Natural killer cell (primary cell): ENCODE measurements around the gene MISFA. TPM values are rescaled to one million over a fixed set of nuclear protein-coding genes. Genes with fewer than 3 reads are reported as not detected.
A peak's percentile ranks its signal among the peaks of the same experiment; 100 is the strongest.

Source experiments
- ATAC-seq, 3 donors: fragments of 150-1000 bp in 2 of 3; fragments of 200-7000 bp in 1 of 3; cut with Tn5 transposase; 1 replicate in 1 of 3; 2 replicates in 2 of 3; pipeline ENCODE4 v1.10.0; 2021; ENCODE audit warnings: mild to moderate bottlenecking in 2 of 3, moderate library complexity in 2 of 3
- DNase-seq, 2 donors: peaks; one replicate each; pipeline versions ENCODE4 v3.0.0 to v3.0.0-alpha.2; 2013 to 2021; ENCODE audit warnings: mixed read lengths in 1 of 2
- H3K27ac ChIP-seq: one replicate; pipeline ENCODE4 v1.5.1; 2013; ENCODE audit warnings: mild to moderate bottlenecking, low read length
- H3K27me3 ChIP-seq: one replicate; pipeline ENCODE4 v1.6.1; 2013; ENCODE audit warnings: low read length; ENCODE audit not compliant: control insufficient read depth, insufficient read depth
- H3K36me3 ChIP-seq: one replicate; pipeline ENCODE4 v1.6.1; 2013; ENCODE audit warnings: low read length; ENCODE audit not compliant: control insufficient read depth, insufficient read depth
- H3K4me1 ChIP-seq: one replicate; pipeline ENCODE4 v1.6.1; 2013; ENCODE audit warnings: low read length; ENCODE audit not compliant: control insufficient read depth, insufficient read depth
- H3K4me3 ChIP-seq: one replicate; pipeline ENCODE4 v1.5.1; 2013; ENCODE audit warnings: low read length
- H3K9me3 ChIP-seq: one replicate; pipeline ENCODE4 v1.6.1; 2013; ENCODE audit warnings: low read length; ENCODE audit not compliant: control insufficient read depth, insufficient read depth
- H3K27ac Mint-ChIP-seq, 2 donors: one replicate each; pipeline ENCODE4 v1.8.0; 2022; ENCODE audit warnings: mild to moderate bottlenecking in 2 of 2, mixed read lengths in 2 of 2, moderate library complexity in 1 of 2
- H3K27me3 Mint-ChIP-seq, 2 donors: one replicate each; pipeline ENCODE4 v1.8.0; 2022; ENCODE audit warnings: low read depth in 2 of 2, mixed read lengths in 2 of 2
- H3K36me3 Mint-ChIP-seq: one replicate; pipeline ENCODE4 v1.8.0; 2022; ENCODE audit warnings: mixed read lengths
- H3K4me1 Mint-ChIP-seq, 2 donors: one replicate each; pipeline ENCODE4 v1.8.0; 2022; ENCODE audit warnings: mixed read lengths in 2 of 2
- H3K4me3 Mint-ChIP-seq: one replicate; pipeline ENCODE4 v1.8.0; 2022; ENCODE audit warnings: mild to moderate bottlenecking, moderate library complexity, mixed read lengths
- H3K9me3 Mint-ChIP-seq, 2 donors: one replicate each; pipeline ENCODE4 v1.8.0; 2022; ENCODE audit warnings: mixed read lengths in 2 of 2
- CTCF ChIP-seq: fragments of 200-600 bp; IDR thresholded peaks from one replicate; pipeline ENCODE4 v1.8.0; 2022; ENCODE audit warnings: antibody characterized with exemption
- WGBS: methylation state at CpG from one replicate; pipeline ENCODE4 v1.1.7; 2013; ENCODE audit warnings: missing lambda C conversion rate; ENCODE audit not compliant: insufficient coverage; 5-methylcytosine and 5-hydroxymethylcytosine counted together
- intact Hi-C: fragments of 100-400 bp; cut with micrococcal nuclease; formaldehyde crosslinking; loops from one replicate; pipeline ENCODE4 v1.14.2; 2022
- total RNA-seq, 4 donors: library from RNA; stranded (reverse); fragments of 120-200 nt in 1 of 4; gene quantifications; one replicate each; pipeline versions ENCODE4 v1.2.3 to v1.2.4, GENCODE V29; 2013 to 2022

The MISFA gene
- total RNA-seq, 3 donors from 2014 or later (not counting 1 experiment from before 2014, with no cell fraction given) = 2.2 to 3.5 (median 2.2) TPM

- Histone ChIP-seq H3K36me3 (peaks cover 32% of the 10 kb centered on the region), H3K4me1 (no peaks in the 10 kb centered on the region), H3K9me3 (no peaks in the 10 kb centered on the region), H3K27ac (no peak overlapping the region), H3K27me3 (no peaks in the 10 kb centered on the region), H3K4me3 (no peak overlapping the region)
- H3K27ac Mint-ChIP-seq = peak overlapping the region in 1 of 2 donors; percentile 38
- no peaks in the 10 kb centered on the region for H3K9me3 Mint-ChIP-seq
- H3K36me3 Mint-ChIP-seq = no peaks in the 10 kb centered on the region
- WGBS = 100% methylated on average over 2 of the region's 3 CpGs
- H3K27me3 Mint-ChIP-seq = no peaks in the 10 kb centered on the region
- DNase-seq (no peak), ATAC-seq (no peak)
- TF ChIP-seq CTCF = no peak
- H3K4me1 Mint-ChIP-seq = peaks cover 0 to 5% of the 10 kb centered on the region in 2 donors
- H3K4me3 Mint-ChIP-seq = no peak overlapping the region
- intact Hi-C loops = no loop called here
Measured at GRCh38 chr11:18567081-18567480, 32.5 kb upstream of the MISFA start.

GRCh38 chr11:18575361-18575760, 24.2 kb upstream of the MISFA start:
- Mint-ChIP-seq H3K36me3 (peaks cover 7% of the 10 kb centered on the region), H3K27ac (no peak overlapping the region), H3K4me1 (peaks cover 12 to 21% of the 10 kb centered on the region in 2 donors), H3K4me3 (no peak overlapping the region), H3K9me3 (no peaks in the 10 kb centered on the region), H3K27me3 (no peaks in the 10 kb centered on the region)
- TF ChIP-seq CTCF = no peak
- intact Hi-C loops = no loop called here
- H3K27me3 ChIP-seq = no peaks in the 10 kb centered on the region
- H3K36me3 ChIP-seq = peaks cover 22% of the 10 kb centered on the region
- H3K9me3 ChIP-seq = no peaks in the 10 kb centered on the region
- WGBS = no CpG with 5 or more reads among the region's 1 CpG
- no peak overlapping the region for H3K4me3 ChIP-seq
- ATAC-seq = no peak
- H3K27ac ChIP-seq = no peak overlapping the region
- DNase-seq = no peak
- H3K4me1 ChIP-seq = no peaks in the 10 kb centered on the region

- Mint-ChIP-seq H3K4me1 (peaks cover 12 to 15% of the 10 kb centered on the region in 2 donors), H3K27me3 (no peaks in the 10 kb centered on the region), H3K36me3 (no peaks in the 10 kb centered on the region), H3K4me3 (peak overlapping the region; percentile 76), H3K27ac (peak overlapping the region; percentile 85 to 87), H3K9me3 (no peaks in the 10 kb centered on the region)
- H3K36me3 ChIP-seq = peaks cover 17% of the 10 kb centered on the region
- ATAC-seq (peak; percentile 43 to 72 (median 58)), DNase-seq (peak in 1 of 2 donors; percentile 27)
- H3K27ac ChIP-seq = no peak overlapping the region
- intact Hi-C loops = no loop called here
- H3K27me3 ChIP-seq = no peaks in the 10 kb centered on the region
- no peaks in the 10 kb centered on the region for H3K9me3 ChIP-seq
- TF ChIP-seq CTCF = no peak
- H3K4me3 ChIP-seq = no peak overlapping the region
- WGBS = 43% methylated on average over 13 of the region's 14 CpGs
- no peaks in the 10 kb centered on the region for H3K4me1 ChIP-seq
Measured at GRCh38 chr11:18578975-18579598, 20.5 kb upstream of the MISFA start.
